Muscle layer of duodenum (tissue), 2 donors: ENCODE measurements around the gene CPNE2.
"Not testable (repeated sequence)": the region's sequence is repeated elsewhere in the genome, so short reads cannot be mapped to it uniquely, and the experiment has no call there.

ENCODE experiments used
- H3K27ac ChIP-seq: one replicate; pipeline ENCODE4 v1.7.0; 2013; ENCODE audit warnings: mild to moderate bottlenecking, low read length
- H3K27me3 ChIP-seq: one replicate; pipeline ENCODE4 v1.7.0; 2013; ENCODE audit warnings: low read depth, mild to moderate bottlenecking, control low read depth, low read length
- H3K36me3 ChIP-seq, 2 donors: one replicate each; pipeline ENCODE4 v1.7.0; 2013; ENCODE audit warnings: low read length in 2 of 2, control low read depth in 1 of 2, mild to moderate bottlenecking in 1 of 2; ENCODE audit not compliant: insufficient read depth in 2 of 2, control insufficient read depth in 1 of 2
- H3K4me1 ChIP-seq, 2 donors: one replicate each; pipeline ENCODE4 v1.7.0; 2013; ENCODE audit warnings: low read length in 2 of 2, mild to moderate bottlenecking in 2 of 2, control low read depth in 1 of 2, moderate library complexity in 1 of 2; ENCODE audit not compliant: insufficient read depth in 2 of 2, control insufficient read depth in 1 of 2
- H3K4me3 ChIP-seq, 2 donors: one replicate each; pipeline ENCODE4 v1.7.0; 2013; ENCODE audit warnings: low read length in 2 of 2, low read depth in 1 of 2, mild to moderate bottlenecking in 1 of 2
- H3K9me3 ChIP-seq, 2 donors: one replicate each; pipeline ENCODE4 v1.7.0; 2013; ENCODE audit warnings: low read length in 2 of 2, control low read depth in 1 of 2, mild to moderate bottlenecking in 1 of 2; ENCODE audit not compliant: control insufficient read depth in 1 of 2
- donor health status: healthy.

CPNE2 gene

GRCh38 chr16:57184113-57184512 lies 91.7 kb downstream of the CPNE2 start:
- H3K36me3 ChIP-seq: peaks cover 0 to 5% of the 10 kb centered on the region in 2 donors

GRCh38 chr16:57184887-57185445 lies 92.6 kb downstream of the CPNE2 start:
- H3K36me3 ChIP-seq: peaks cover 0 to 5% of the 10 kb centered on the region in 2 donors
- H3K9me3 ChIP-seq: no peaks in the 10 kb centered on the region
- H3K4me1 ChIP-seq: peaks cover 8 to 25% of the 10 kb centered on the region in 2 donors
- H3K27me3 ChIP-seq: no peaks in the 10 kb centered on the region
- H3K4me3 ChIP-seq: peak overlapping the region; percentile 89
- peak overlapping the region; percentile 90 for H3K27ac ChIP-seq

More at GRCh38 chr16:57184113-57184512, 91.7 kb downstream of the CPNE2 start:
- H3K4me3 ChIP-seq: peak overlapping the region; percentile 89
- H3K4me1 ChIP-seq: peaks cover 8 to 23% of the 10 kb centered on the region in 2 donors
- no peaks in the 10 kb centered on the region for H3K27me3 ChIP-seq
- no peak overlapping the region for H3K27ac ChIP-seq
- H3K9me3 ChIP-seq: no peaks in the 10 kb centered on the region

GRCh38 chr16:57185446-57185944 lies 93.1 kb downstream of the CPNE2 start:
- Histone ChIP-seq H3K27me3 (no peaks in the 10 kb centered on the region), H3K27ac (peak overlapping the region; percentile 90), H3K4me1 (peaks cover 8 to 30% of the 10 kb centered on the region in 2 donors), H3K9me3 (no peaks in the 10 kb centered on the region), H3K4me3 (peak overlapping the region; percentile 89), H3K36me3 (peaks cover 0 to 5% of the 10 kb centered on the region in 2 donors)

GRCh38 chr16:57185945-57186871 lies 93.8 kb downstream of the CPNE2 start, which contains the start of the genes PSME3IP1 and RSPRY1:
Gene PSME3IP1, minus strand, starts transcription at chr16:57186039. Its CDS starts 12,185 bp downstream, at chr16:57173854.
Gene RSPRY1, plus strand, starts transcription at chr16:57186329. Its CDS starts 18,330 bp downstream, at chr16:57204659.
- H3K27ac ChIP-seq: peak within 1 kb of the TSS; percentile 92
- H3K4me1 ChIP-seq: peaks cover 8 to 37% of the 10 kb centered on the region in 2 donors
- no peaks in the 10 kb centered on the region for H3K9me3 ChIP-seq
- H3K27me3 ChIP-seq: no peaks in the 10 kb centered on the region
- peak within 1 kb of the TSS; percentile 89 to 95 for H3K4me3 ChIP-seq
- H3K36me3 ChIP-seq: peaks cover 0 to 5% of the 10 kb centered on the region in 2 donors

GRCh38 chr16:57186872-57187854 lies 94.8 kb downstream of the CPNE2 start:
- H3K27ac ChIP-seq: peak overlapping the region; percentile 92
- H3K9me3 ChIP-seq: no peaks in the 10 kb centered on the region
- H3K36me3 ChIP-seq: peaks cover 0 to 5% of the 10 kb centered on the region in 2 donors
- no peaks in the 10 kb centered on the region for H3K27me3 ChIP-seq
- peaks cover 8 to 40% of the 10 kb centered on the region in 2 donors for H3K4me1 ChIP-seq
- H3K4me3 ChIP-seq: peak overlapping the region; percentile 89 to 95

- Histone ChIP-seq H3K4me1 (peaks cover 8 to 43% of the 10 kb centered on the region in 2 donors), H3K27ac (peak overlapping the region; percentile 92), H3K4me3 (peak overlapping the region; percentile 89 to 95)
- H3K36me3 ChIP-seq, H3K9me3 ChIP-seq, H3K27me3 ChIP-seq: not testable (repeated sequence)
These were observed 95.7 kb downstream of the CPNE2 start for GRCh38 chr16:57187902-57188710.

GRCh38 chr16:57188711-57189002 lies 96.3 kb downstream of the CPNE2 start:
- H3K27ac ChIP-seq: no peak overlapping the region
- H3K36me3 ChIP-seq: peaks cover 0 to 5% of the 10 kb centered on the region in 2 donors
- no peaks in the 10 kb centered on the region for H3K9me3 ChIP-seq
- no peaks in the 10 kb centered on the region for H3K27me3 ChIP-seq
- peaks cover 8 to 43% of the 10 kb centered on the region in 2 donors for H3K4me1 ChIP-seq
- no peak overlapping the region for H3K4me3 ChIP-seq

GRCh38 chr16:57189527-57189926 lies 97.1 kb downstream of the CPNE2 start:
- H3K27ac ChIP-seq, H3K4me3 ChIP-seq, H3K27me3 ChIP-seq, H3K36me3 ChIP-seq, H3K9me3 ChIP-seq: not testable (repeated sequence)
- H3K4me1 ChIP-seq: peaks cover 7 to 44% of the 10 kb centered on the region in 2 donors

GRCh38 chr16:57190136-57190535 lies 97.8 kb downstream of the CPNE2 start:
- Histone ChIP-seq H3K4me1 (peaks cover under 1 to 38% of the 10 kb centered on the region in 2 donors), H3K27me3 (no peaks in the 10 kb centered on the region), H3K36me3 (peaks cover 0 to 5% of the 10 kb centered on the region in 2 donors), H3K9me3 (no peaks in the 10 kb centered on the region), H3K4me3 (no peak overlapping the region), H3K27ac (no peak overlapping the region)

GRCh38 chr16:57191056-57191571 lies 98.7 kb downstream of the CPNE2 start:
- Histone ChIP-seq H3K27me3 (no peaks in the 10 kb centered on the region), H3K36me3 (no peaks in the 10 kb centered on the region), H3K9me3 (no peaks in the 10 kb centered on the region), H3K27ac (no peak overlapping the region), H3K4me3 (no peak overlapping the region), H3K4me1 (peaks cover 0 to 38% of the 10 kb centered on the region in 2 donors)
